Measurements from ENCODE around the gene JOSD2. TPM values are rescaled to one million over a fixed set of nuclear protein-coding genes. Genes with fewer than 3 reads are reported as not detected.

The JOSD2 gene
- total RNA-seq, 1 experiment from 2014 or later, result 60.8 TPM

DNA sequence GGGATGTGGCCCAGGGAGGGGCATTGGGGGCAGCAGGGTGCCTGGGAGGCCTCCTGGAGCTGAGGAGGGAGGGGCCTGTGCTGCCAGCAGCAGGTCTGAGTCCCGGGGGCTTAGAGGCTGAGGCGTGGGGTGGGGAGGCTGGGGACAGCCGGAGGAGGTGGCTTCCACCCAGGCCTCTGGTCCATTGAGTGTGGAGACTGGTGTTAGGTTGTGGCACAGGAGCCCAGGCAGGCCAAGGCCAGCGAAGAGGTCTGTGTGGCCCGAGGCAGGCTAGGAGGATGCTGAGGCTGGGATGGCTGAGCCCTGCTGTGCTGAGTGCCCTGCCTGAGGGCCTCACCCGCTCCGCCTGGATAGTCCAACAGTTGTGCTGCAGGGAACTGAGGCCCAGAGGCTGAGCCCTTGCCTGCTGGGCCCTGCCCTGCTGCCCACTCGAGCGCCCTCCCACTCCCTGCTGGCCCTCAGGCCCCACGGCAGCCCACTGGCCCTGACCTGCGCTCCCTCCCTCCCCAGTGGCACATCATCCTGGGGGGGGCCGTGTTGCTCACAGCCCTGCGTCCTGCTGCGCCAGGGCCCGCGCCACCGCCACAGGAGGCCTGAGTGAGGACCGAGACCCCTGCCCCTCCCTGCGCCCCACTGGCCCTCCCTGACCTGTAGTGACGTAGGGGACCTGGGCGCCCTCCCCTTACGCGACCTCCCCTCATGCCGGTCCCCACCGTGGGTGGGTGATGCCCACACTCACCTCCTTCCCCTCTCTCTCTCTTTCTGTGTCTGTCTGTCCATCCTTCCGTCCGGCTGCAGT lies 29.4 kb downstream of the JOSD2 start:
- peaks cover 21% of the 10 kb centered on the region for H4K20me1 ChIP-seq (ENCODE audit: low read length)
- peaks cover 7% of the 10 kb centered on the region for H3K9me3 ChIP-seq (ENCODE audit: low read length)
- H3K9me2 ChIP-seq (replicated peaks; ENCODE audit: low read length), result no peaks in the 10 kb centered on the region
- H3K36me3 ChIP-seq (ENCODE audit: low read depth, low read length), result peaks cover 59% of the 10 kb centered on the region
- no peaks in the 10 kb centered on the region for H3F3A ChIP-seq (ENCODE audit: low read length, unreplicated experiment)
- H3K4me1 ChIP-seq (ENCODE audit: insufficient read depth, low read length), result peaks cover 8% of the 10 kb centered on the region
- CTCF ChIA-PET, result no interaction called here
- H3K79me2 ChIP-seq (ENCODE audit: low read length), result peaks cover 31% of the 10 kb centered on the region
- no TSS peak for BruUV-seq (replicated peaks)
- no peak overlapping the region for H3K4me3 ChIP-seq (ENCODE audit: low read length)
- H3K27me3 ChIP-seq (ENCODE audit: low read length), result no peaks in the 10 kb centered on the region
- POLR2A ChIA-PET (ENCODE audit: unreplicated experiment), result no interaction called here
- H3K9ac ChIP-seq (ENCODE audit: low read length), result no peak overlapping the region
- H2AFZ ChIP-seq (ENCODE audit: low read length), result no peak overlapping the region
- intact Hi-C loops (cut with micrococcal nuclease), result no loop called here
- DNase-seq, result no peak
- H3K4me2 ChIP-seq (ENCODE audit: low read length), result no peak overlapping the region
- ATAC-seq, result no peak
- no peak overlapping the region for H3K27ac ChIP-seq (ENCODE audit: low read length)
- TF ChIP-seq, protein P1, sequence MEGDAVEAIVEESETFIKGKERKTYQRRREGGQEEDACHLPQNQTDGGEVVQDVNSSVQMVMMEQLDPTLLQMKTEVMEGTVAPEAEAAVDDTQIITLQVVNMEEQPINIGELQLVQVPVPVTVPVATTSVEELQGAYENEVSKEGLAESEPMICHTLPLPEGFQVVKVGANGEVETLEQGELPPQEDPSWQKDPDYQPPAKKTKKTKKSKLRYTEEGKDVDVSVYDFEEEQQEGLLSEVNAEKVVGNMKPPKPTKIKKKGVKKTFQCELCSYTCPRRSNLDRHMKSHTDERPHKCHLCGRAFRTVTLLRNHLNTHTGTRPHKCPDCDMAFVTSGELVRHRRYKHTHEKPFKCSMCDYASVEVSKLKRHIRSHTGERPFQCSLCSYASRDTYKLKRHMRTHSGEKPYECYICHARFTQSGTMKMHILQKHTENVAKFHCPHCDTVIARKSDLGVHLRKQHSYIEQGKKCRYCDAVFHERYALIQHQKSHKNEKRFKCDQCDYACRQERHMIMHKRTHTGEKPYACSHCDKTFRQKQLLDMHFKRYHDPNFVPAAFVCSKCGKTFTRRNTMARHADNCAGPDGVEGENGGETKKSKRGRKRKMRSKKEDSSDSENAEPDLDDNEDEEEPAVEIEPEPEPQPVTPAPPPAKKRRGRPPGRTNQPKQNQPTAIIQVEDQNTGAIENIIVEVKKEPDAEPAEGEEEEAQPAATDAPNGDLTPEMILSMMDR (conservative IDR thresholded peaks at IDR 0.05; ENCODE audit: low read depth, low read length), result no peak
- TF ChIP-seq EZH2 (IDR thresholded peaks at IDR 0.05; ENCODE audit: low read length, unreplicated experiment) (no peak), EZH2phosphoT487 (IDR thresholded peaks at IDR 0.05; ENCODE audit: borderline replicate concordance, low read length) (no peak)

GRCh38 chr19:50480281-50481111 lies 30.5 kb downstream of the JOSD2 start:
- Histone ChIP-seq H3K79me2 (ENCODE audit: low read length) (peaks cover 31% of the 10 kb centered on the region), H3K36me3 (ENCODE audit: low read depth, low read length) (peaks cover 50% of the 10 kb centered on the region), H3K9me3 (ENCODE audit: low read length) (no peaks in the 10 kb centered on the region), H3F3A (ENCODE audit: low read length, unreplicated experiment) (no peaks in the 10 kb centered on the region), H3K27me3 (ENCODE audit: low read length) (no peaks in the 10 kb centered on the region), H2AFZ (ENCODE audit: low read length) (no peak overlapping the region), H3K4me2 (ENCODE audit: low read length) (no peak overlapping the region), H3K9ac (ENCODE audit: low read length) (no peak overlapping the region), H3K4me3 (ENCODE audit: low read length) (no peak overlapping the region), H3K4me1 (ENCODE audit: insufficient read depth, low read length) (peaks cover 8% of the 10 kb centered on the region), H3K27ac (ENCODE audit: low read length) (no peak overlapping the region), H4K20me1 (ENCODE audit: low read length) (peaks cover 21% of the 10 kb centered on the region), H3K9me2 (replicated peaks; ENCODE audit: low read length) (no peaks in the 10 kb centered on the region)
- DNase-seq (no peak), ATAC-seq (no peak)
- intact Hi-C loops (cut with micrococcal nuclease), result no loop called here
- POLR2A ChIA-PET (ENCODE audit: unreplicated experiment), result no interaction called here
- TF ChIP-seq EZH2phosphoT487 (IDR thresholded peaks at IDR 0.05; ENCODE audit: borderline replicate concordance, low read length), result no peak
- no peak for TF ChIP-seq EZH2 (IDR thresholded peaks at IDR 0.05; ENCODE audit: low read length, unreplicated experiment)
- CTCF ChIA-PET, result no interaction called here
- BruUV-seq (replicated peaks), result no TSS peak

DNA sequence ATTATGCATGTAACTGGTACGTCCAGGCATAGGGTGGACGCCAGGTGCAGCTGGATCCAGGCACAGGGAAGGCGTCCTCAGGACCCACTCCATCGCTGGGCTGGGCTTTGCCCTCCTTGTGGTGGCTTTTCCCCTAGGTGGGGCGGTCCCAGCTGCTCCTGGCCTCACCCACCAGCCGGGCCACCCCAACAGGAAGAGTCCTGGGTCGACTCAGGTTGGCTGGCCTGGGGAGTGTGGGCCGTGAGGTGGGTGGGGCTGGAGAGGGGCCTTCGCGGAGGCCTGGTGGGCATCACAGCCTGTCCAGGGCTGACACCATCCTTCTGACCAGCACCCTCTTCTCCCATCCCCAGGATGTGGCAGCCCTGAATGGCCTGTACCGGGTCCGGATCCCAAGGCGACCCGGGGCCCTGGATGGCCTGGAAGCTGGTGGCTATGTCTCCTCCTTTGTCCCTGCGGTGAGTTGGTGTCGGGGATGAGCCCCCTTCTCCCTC lies 31.2 kb downstream of the JOSD2 start:
- POLR2A ChIA-PET (ENCODE audit: unreplicated experiment), result no interaction called here
- no peak overlapping the region for H3K4me3 ChIP-seq (ENCODE audit: low read length)
- intact Hi-C loops (cut with micrococcal nuclease), result no loop called here

More for the DNA sequence above, 31.2 kb downstream of the JOSD2 start:
- H3K36me3 ChIP-seq (ENCODE audit: low read depth, low read length), result peaks cover 44% of the 10 kb centered on the region
- BruUV-seq (replicated peaks), result no TSS peak
- DNase-seq, result no peak
- no peaks in the 10 kb centered on the region for H3K9me2 ChIP-seq (replicated peaks; ENCODE audit: low read length)
- peaks cover 8% of the 10 kb centered on the region for H3K4me1 ChIP-seq (ENCODE audit: insufficient read depth, low read length)
- H2AFZ ChIP-seq (ENCODE audit: low read length), result no peak overlapping the region
- TF ChIP-seq, protein P1 (conservative IDR thresholded peaks at IDR 0.05; ENCODE audit: low read depth, low read length), result no peak
- no peak for TF ChIP-seq EZH2phosphoT487 (IDR thresholded peaks at IDR 0.05; ENCODE audit: borderline replicate concordance, low read length)
- TF ChIP-seq EZH2 (IDR thresholded peaks at IDR 0.05; ENCODE audit: low read length, unreplicated experiment), result no peak
- no peak overlapping the region for H3K4me2 ChIP-seq (ENCODE audit: low read length)
- H3K27me3 ChIP-seq (ENCODE audit: low read length), result no peaks in the 10 kb centered on the region
- CTCF ChIA-PET, result no interaction called here
- ATAC-seq, result no peak
- no peak overlapping the region for H3K27ac ChIP-seq (ENCODE audit: low read length)
- H3K9ac ChIP-seq (ENCODE audit: low read length), result no peak overlapping the region
- H4K20me1 ChIP-seq (ENCODE audit: low read length), result peaks cover 21% of the 10 kb centered on the region
- peaks cover 31% of the 10 kb centered on the region for H3K79me2 ChIP-seq (ENCODE audit: low read length)
- no peaks in the 10 kb centered on the region for H3K9me3 ChIP-seq (ENCODE audit: low read length)
- H3F3A ChIP-seq (ENCODE audit: low read length, unreplicated experiment), result no peaks in the 10 kb centered on the region
